Sigmoid colon (tissue), 4 donors: ENCODE data around the gene CDK5RAP3.

ENCODE experiments used
- CTCF ChIP-seq, 4 experiments: fragments of 450-650 bp in 3 of 4; fragments of 200-600 bp in 1 of 4; IDR thresholded peaks; one replicate each; pipeline ENCODE4 v1.5.1; 2016 to 2019; ENCODE audit warnings: antibody characterized with exemption in 4 of 4, mild to moderate bottlenecking in 3 of 4, moderate library complexity in 2 of 4
- EP300 ChIP-seq, 4 donors: sonication (generic); formaldehyde crosslinking; IDR thresholded peaks; one replicate each; pipeline ENCODE4 v1.6.1; 2017; ENCODE audit warnings: antibody characterized with exemption in 4 of 4
- POLR2A ChIP-seq, 2 donors: fragments of 450-650 bp; IDR thresholded peaks; one replicate each; pipeline ENCODE4 v1.6.1; 2016; ENCODE audit warnings: antibody characterized with exemption in 2 of 2, mild to moderate bottlenecking in 2 of 2, moderate library complexity in 2 of 2

- TF ChIP-seq POLR2A (IDR thresholded peaks at IDR 0.05) (no peak), CTCF (IDR thresholded peaks at IDR 0.05) (no peak), EP300 (IDR thresholded peaks at IDR 0.05) (no peak)
These were observed 45.3 kb upstream of the CDK5RAP3 start for GRCh38 chr17:47925678-47925988.
